Mesodermal cell (in vitro differentiated cells): ENCODE measurements around the gene USP51.
"Not testable (repeated sequence)": the region's sequence is repeated elsewhere in the genome, so short reads cannot be mapped to it uniquely, and the experiment has no call there.

ENCODE experiments used
- H3K27ac ChIP-seq: 2 replicates; pipeline ENCODE4 v1.7.0; 2013; ENCODE audit warnings: mild to moderate bottlenecking, low read depth, low read length, moderate library complexity; ENCODE audit not compliant: severe bottlenecking
- H3K36me3 ChIP-seq: 2 replicates; pipeline ENCODE4 v1.7.1; 2013; ENCODE audit warnings: mild to moderate bottlenecking, low read length, moderate library complexity; ENCODE audit not compliant: control insufficient read depth, insufficient read depth
- H3K4me1 ChIP-seq: one replicate; pipeline ENCODE4 v1.7.1; 2013; ENCODE audit warnings: mild to moderate bottlenecking, low read length; ENCODE audit not compliant: insufficient read depth, control insufficient read depth, poor library complexity, severe bottlenecking
- H3K4me3 ChIP-seq: 2 replicates; pipeline ENCODE4 v1.7.0; 2013; ENCODE audit warnings: low read length, control low read depth, mild to moderate bottlenecking; ENCODE audit not compliant: insufficient read depth, poor library complexity, severe bottlenecking; ENCODE audit errors: extremely low read depth
- H3K9me3 ChIP-seq: 2 replicates; pipeline ENCODE4 v1.7.1; 2013; ENCODE audit warnings: mild to moderate bottlenecking, low read length, moderate library complexity; ENCODE audit not compliant: control insufficient read depth
- WGBS, 2 experiments: methylation state at CpG; one replicate each; pipeline ENCODE4 v1.1.5; 2013; ENCODE audit warnings: missing lambda C conversion rate in 2 of 2; ENCODE audit not compliant: insufficient coverage in 2 of 2; 5-methylcytosine and 5-hydroxymethylcytosine counted together

The USP51 gene

GRCh38 chrX:55490974-55491373 is 1.3 kb upstream of the USP51 start:
- Histone ChIP-seq H3K27ac (no peak overlapping the region), H3K4me1 (no peaks in the 10 kb centered on the region), H3K36me3 (peaks cover 17% of the 10 kb centered on the region), H3K4me3 (no peak overlapping the region), H3K9me3 (no peaks in the 10 kb centered on the region)
- WGBS, 2 experiments, result 56 to 100% methylated on average over 1 to 2 of the region's 4 CpGs

GRCh38 chrX:55490121-55490520 is 473 bp upstream of the USP51 start:
- H3K9me3 ChIP-seq, result no peaks in the 10 kb centered on the region
- H3K36me3 ChIP-seq, result peaks cover 17% of the 10 kb centered on the region
- no peaks in the 10 kb centered on the region for H3K4me1 ChIP-seq
- H3K27ac ChIP-seq, result peak overlapping the region; percentile 94
- peak overlapping the region; percentile 50 for H3K4me3 ChIP-seq
- WGBS, 2 experiments, result 0% methylated on average over 1 of the region's 4 CpGs; no CpG with 5 or more reads in 1 of the 2 experiments

- Histone ChIP-seq H3K9me3 (no peaks in the 10 kb centered on the region), H3K4me1 (no peaks in the 10 kb centered on the region), H3K36me3 (peaks cover 17% of the 10 kb centered on the region), H3K4me3 (peak overlapping the region; percentile 50), H3K27ac (peak overlapping the region; percentile 94)
- 0 to 6% methylated on average over 11 to 16 of the region's 54 CpGs for WGBS, 2 experiments
These were observed 895 bp downstream of the USP51 start for GRCh38 chrX:55488593-55489313.

GRCh38 chrX:55488006-55488592 is 1.5 kb downstream of the USP51 start:
- peak overlapping the region; percentile 50 for H3K4me3 ChIP-seq
- H3K36me3 ChIP-seq, result peaks cover 17% of the 10 kb centered on the region
- H3K27ac ChIP-seq, result no peak overlapping the region
- H3K9me3 ChIP-seq, result no peaks in the 10 kb centered on the region
- H3K4me1 ChIP-seq, result no peaks in the 10 kb centered on the region
- WGBS, 2 experiments, result 17 to 60% methylated on average over 1 to 6 of the region's 23 CpGs

- 83% methylated on average over 1 of the region's 2 CpGs; no CpG with 5 or more reads in 1 of the 2 experiments for WGBS, 2 experiments
- Histone ChIP-seq H3K36me3 (peaks cover 17% of the 10 kb centered on the region), H3K9me3 (no peaks in the 10 kb centered on the region), H3K4me3 (no peak overlapping the region), H3K27ac (no peak overlapping the region), H3K4me1 (no peaks in the 10 kb centered on the region)
These were observed 2.5 kb downstream of the USP51 start for GRCh38 chrX:55487143-55487542.

GRCh38 chrX:55486736-55487135 is 2.9 kb downstream of the USP51 start:
- H3K4me1 ChIP-seq, result no peaks in the 10 kb centered on the region
- no peak overlapping the region for H3K4me3 ChIP-seq
- peaks cover 17% of the 10 kb centered on the region for H3K36me3 ChIP-seq
- 100% methylated on average over 1 of the region's 3 CpGs; no CpG with 5 or more reads in 1 of the 2 experiments for WGBS, 2 experiments
- H3K9me3 ChIP-seq, result no peaks in the 10 kb centered on the region
- no peak overlapping the region for H3K27ac ChIP-seq

GRCh38 chrX:55484948-55485347 is 4.7 kb downstream of the USP51 start:
- Histone ChIP-seq H3K4me1 (no peaks in the 10 kb centered on the region), H3K9me3 (no peaks in the 10 kb centered on the region), H3K27ac (no peak overlapping the region), H3K36me3 (peaks cover 17% of the 10 kb centered on the region), H3K4me3 (no peak overlapping the region)

- 80 to 83% methylated on average over 1 of the region's 3 CpGs for WGBS, 2 experiments
- no peaks in the 10 kb centered on the region for H3K9me3 ChIP-seq
- H3K27ac ChIP-seq, result no peak overlapping the region
- no peaks in the 10 kb centered on the region for H3K4me1 ChIP-seq
- H3K4me3 ChIP-seq, result no peak overlapping the region
- no peaks in the 10 kb centered on the region for H3K36me3 ChIP-seq
These were observed 9.1 kb downstream of the USP51 start for GRCh38 chrX:55480390-55481062.

- H3K4me1 ChIP-seq, H3K36me3 ChIP-seq, H3K9me3 ChIP-seq, H3K27ac ChIP-seq, H3K4me3 ChIP-seq: not testable (repeated sequence)
- no CpG with 5 or more reads among the region's 8 CpGs for WGBS, 2 experiments
These were observed 9.7 kb downstream of the USP51 start for GRCh38 chrX:55479956-55480355.

- WGBS, 2 experiments, result no CpG with 5 or more reads among the region's 5 CpGs
- H3K9me3 ChIP-seq, H3K27ac ChIP-seq, H3K36me3 ChIP-seq, H3K4me1 ChIP-seq, H3K4me3 ChIP-seq: not testable (repeated sequence)
These were observed 23.9 kb downstream of the USP51 start for GRCh38 chrX:55465791-55466190.

GRCh38 chrX:55465108-55465507 is 24.5 kb downstream of the USP51 start:
- no CpG with 5 or more reads among the region's 5 CpGs for WGBS, 2 experiments
- H3K9me3 ChIP-seq, H3K27ac ChIP-seq, H3K4me3 ChIP-seq, H3K4me1 ChIP-seq, H3K36me3 ChIP-seq: not testable (repeated sequence)
